Measurements from ENCODE around the gene VPS35L.

VPS35L gene

GRCh38 chr16:19555186-19555937, at the start of gene VPS35L:
Gene VPS35L (plus strand): TSS chr16:19555703. CDS start chr16:19555730, 27 bp downstream.
- peak; percentile 99 for DNase-seq (ENCODE audit: low spot score)

DNA sequence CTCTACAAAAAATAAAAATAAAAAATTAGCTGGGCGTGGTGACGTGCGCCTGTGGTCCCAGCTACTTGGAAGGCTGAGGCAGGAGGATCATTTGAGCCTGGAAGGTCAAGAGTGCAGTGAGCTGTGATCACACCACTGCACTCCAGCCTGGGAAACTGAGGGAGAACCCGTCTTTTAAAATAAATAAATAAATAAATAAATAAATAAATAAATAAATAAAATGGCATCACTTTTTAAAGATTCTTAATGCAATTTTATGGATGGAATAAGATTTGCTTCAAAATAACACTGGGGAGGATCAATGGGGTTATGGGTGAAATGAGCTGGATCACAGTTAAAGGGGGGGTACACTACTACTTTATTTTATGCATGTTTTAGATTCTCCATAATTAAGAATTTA, 48.5 kb upstream of the VPS35L start:
- no peak for DNase-seq (ENCODE audit: low spot score)

- DNase-seq (ENCODE audit: low spot score) = no peak
Measured at GRCh38 chr16:19507867-19508266, 47.6 kb upstream of the VPS35L start.

GRCh38 chr16:19512297-19512696, 43.2 kb upstream of the VPS35L start:
- DNase-seq (ENCODE audit: low spot score) = no peak

GRCh38 chr16:19513377-19514053, 42.0 kb upstream of the VPS35L start:
- no peak for DNase-seq (ENCODE audit: low spot score)

DNA sequence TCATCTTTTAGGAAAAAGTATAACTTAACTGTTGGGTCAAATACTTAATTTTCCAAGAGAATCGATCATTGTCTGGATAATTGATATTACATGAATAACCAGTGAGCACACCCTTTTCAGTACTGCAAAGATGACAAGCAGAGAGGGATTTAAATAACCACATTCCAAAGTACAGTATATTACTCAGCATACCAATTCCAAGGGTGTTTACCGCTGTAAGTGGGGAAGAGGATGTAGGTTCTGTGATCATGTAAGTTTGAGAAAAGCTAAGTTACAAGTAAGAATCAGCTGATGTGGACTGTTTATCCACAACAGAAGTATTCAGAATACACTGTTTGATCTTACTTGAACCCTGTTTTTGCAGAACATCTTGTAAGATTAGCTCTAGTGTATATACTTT, 39.7 kb upstream of the VPS35L start:
- DNase-seq (ENCODE audit: low spot score) = no peak

DNA sequence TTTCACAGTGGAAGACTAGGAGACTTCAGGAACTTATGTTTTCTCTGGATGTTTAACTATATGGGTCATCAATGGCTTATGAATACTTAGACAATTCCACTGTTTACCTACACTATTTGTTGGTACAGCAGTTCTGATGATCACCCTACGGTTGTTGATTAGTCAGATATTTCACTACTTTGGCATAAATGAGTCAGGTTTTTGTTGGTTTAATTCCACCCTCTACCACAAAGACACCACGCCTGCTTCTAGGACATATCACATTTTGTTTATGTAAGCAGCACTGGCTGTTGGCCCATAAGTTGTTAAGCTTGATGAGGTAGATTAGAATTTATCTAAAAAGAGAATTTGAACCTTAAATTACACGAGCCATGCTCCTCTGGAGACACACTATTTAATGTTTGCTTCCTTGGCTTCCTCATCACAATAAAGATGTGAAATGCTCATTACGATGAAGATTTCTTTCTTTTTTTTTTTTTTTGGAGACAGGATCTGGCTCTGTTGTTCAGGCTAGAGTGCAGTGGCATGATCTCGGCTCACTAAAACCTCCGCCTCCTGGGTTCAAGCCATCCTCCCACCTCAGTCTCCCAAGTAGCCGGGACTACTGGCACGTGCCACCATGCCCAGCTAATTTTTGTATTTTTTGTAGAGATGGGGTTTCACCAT, 37.9 kb upstream of the VPS35L start:
- DNase-seq (ENCODE audit: low spot score) = no peak

DNA sequence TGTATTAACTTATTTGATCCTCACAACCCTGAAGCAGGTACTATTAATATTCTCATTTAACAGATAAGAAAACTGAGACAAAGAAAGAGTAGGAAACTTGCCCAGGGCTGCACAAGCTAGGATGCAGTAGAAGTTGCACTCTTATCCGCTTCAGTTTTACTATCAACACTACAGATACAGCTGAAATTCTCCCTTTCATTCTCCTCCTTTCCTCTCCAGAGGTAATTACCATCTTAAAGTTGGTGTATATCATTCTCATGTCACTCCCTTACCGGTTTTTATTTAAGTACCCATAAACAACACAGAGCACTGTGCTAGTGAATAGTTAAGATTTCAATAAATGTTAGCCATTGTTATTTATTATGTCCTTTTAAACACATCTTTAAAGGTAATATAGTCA, 37.1 kb upstream of the VPS35L start:
- DNase-seq (ENCODE audit: low spot score) = no peak

DNA sequence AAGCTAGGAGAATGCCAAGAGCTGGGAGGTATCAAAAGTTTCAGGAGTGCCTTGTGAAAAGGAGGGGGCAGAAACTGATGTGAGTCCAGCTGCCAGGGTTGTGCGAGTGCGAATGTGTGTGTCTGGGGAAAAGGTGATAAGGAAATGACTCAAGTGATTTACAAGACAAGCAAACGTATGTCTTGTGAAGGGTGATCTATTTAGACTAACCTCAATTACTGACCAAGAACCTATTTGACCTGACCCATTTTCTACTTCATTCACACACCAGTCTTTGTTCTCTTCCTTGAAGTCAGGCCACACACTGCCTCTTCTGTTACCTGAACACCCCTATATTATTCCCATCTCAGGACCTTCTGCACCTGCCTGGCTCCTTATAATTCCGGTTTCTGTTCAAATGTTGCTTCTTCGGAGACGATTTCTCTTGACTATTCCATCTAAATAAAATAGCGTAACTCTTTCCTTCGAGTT, 34.6 kb upstream of the VPS35L start:
- DNase-seq (ENCODE audit: low spot score) = no peak

GRCh38 chr16:19521471-19522396, 33.8 kb upstream of the VPS35L start, which contains the start of gene GDE1:
Gene GDE1 (minus strand): TSS chr16:19522098. CDS start chr16:19521964, 134 bp downstream.
- peak; percentile 96 for DNase-seq (ENCODE audit: low spot score)

DNA sequence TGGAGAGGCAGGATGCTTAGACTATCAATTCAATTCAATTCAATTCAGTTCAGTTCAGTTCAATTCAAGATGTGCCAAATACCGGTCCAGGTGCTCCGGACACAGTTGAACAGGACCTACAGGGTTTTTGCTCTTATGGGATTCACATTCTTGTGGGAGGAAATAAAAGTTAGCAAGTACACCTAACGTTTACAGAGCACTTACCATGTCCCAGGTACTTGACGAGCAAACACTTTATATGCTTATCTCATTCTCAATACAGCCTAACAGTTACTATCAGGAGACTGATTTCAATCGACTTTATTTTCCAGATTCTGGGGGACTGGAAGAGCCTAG, 33.1 kb upstream of the VPS35L start:
- no peak for DNase-seq (ENCODE audit: low spot score)

- DNase-seq (ENCODE audit: low spot score) = no peak
Measured at GRCh38 chr16:19522760-19523159, 32.7 kb upstream of the VPS35L start.

DNA sequence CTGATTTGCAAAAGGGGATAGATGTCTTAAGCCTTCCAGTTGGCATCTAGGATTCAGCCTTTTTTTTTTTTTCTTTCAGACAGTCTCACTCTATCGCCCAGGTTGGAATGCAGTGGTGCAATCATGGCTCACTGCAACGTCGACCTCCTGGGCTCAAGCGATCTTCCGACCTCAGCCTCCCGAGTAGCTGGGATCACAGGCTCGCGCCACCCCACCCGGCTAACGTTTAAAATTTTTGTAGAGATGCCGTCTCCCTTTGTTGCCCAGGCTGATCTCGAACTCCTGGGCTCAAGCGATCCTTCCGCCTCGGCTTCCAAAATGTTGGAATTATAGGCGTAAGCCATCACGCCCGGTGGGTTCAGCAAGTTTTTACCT, 32.3 kb upstream of the VPS35L start:
- DNase-seq (ENCODE audit: low spot score) = no peak

DNA sequence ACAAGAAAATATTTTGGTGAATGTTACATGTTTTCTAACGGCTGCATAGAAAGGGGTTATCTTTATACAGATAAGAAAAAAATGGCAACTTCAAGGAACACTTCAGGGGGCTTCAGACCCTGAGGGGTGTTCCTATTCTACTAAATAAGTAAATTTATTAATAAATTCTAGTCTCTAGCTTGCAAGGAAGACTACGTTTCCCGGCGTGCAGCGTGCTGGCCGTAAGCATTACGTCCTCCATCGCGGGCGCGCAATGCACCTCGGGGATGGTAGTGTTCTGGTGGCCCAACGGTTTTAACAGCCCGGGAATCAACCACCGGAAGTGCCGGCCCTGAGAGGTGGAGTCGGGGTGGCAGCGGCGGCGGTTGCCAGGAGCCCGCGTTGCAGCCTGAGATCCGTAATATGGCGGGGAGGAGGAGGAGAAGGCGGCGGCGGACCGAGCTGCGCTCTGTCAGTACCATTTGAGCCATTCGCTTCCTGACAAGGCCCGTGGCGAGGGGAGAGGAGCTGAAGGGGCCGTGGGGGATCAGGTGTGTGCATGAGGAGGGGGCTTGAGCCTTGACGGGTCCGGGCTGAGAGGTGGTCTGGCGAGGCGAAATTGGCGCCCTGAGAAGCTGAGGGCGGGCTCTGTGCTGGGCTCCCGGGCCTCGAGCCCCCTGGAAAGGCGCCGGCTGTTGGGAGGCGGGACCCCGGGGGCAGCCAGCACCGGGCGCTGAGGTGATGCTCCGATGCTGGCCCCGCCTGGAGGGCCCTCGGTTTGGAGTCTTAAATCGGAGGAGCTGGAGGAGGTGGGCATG, 31.7 kb upstream of the VPS35L start, which contains the start of gene CCP110:
CCP110 (plus strand) TSS at position 384 of the 797 bp plus-strand sequence. CDS start 3,940 bp downstream, outside the sequence.
- peak; percentile 94 for DNase-seq (ENCODE audit: low spot score)

DNA sequence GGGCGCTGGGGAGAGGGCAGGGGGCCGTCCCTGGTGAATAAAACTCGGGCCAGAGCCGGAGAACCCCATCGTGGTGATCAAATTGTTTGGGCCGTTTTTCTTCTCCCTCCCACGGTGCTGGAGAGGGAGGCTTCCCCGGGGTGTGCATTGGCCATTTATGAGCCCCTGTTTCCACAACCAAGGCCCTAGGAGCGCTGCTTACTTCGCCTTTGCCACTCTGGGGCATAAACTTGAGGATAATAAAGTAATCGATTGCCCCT, 31.2 kb upstream of the VPS35L start:
- DNase-seq (ENCODE audit: low spot score) = no peak

GRCh38 chr16:19524616-19525384, 30.7 kb upstream of the VPS35L start:
- DNase-seq (ENCODE audit: low spot score) = no peak

GRCh38 chr16:19525385-19525723, 30.1 kb upstream of the VPS35L start:
- no peak for DNase-seq (ENCODE audit: low spot score)

DNA sequence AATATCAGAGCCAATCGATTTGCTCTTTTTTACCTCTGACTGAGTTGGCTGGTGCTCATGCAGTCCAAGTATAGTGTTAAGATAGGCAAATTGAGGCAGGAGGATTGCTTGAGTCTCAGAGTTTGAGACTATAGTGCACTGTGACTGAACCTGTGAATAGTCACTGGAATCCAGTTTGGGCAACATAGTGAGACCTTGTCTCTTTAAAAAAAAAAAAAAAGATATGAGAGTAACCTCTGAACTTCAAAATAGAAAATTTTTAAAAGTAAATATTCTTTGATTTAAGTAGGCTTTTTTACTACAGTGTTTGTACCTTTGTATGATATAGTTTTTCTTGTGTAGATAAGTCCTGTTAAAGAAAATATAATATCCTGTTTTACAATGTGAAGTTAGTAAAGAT, 28.3 kb upstream of the VPS35L start:
- no peak for DNase-seq (ENCODE audit: low spot score)

DNA sequence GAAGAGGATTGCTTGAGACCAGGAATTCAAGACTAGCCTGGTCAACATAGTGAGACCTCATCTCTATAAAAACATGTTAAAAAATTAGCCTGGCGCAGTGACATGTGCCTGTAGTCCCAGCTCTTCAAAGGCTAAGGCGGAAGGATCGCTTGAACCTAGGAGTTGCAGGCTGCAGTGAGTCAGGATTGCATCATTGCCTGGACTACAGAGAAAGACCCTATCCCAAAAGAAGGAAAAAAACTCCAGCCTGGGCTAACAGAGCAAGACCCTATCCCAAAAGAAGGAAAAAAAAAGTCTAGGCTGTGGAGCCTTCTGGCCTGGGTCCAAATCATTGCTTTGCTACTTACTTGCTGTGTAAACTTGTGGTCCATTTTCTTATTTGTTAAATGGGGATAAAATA, 26.8 kb upstream of the VPS35L start:
- DNase-seq (ENCODE audit: low spot score) = no peak

DNA sequence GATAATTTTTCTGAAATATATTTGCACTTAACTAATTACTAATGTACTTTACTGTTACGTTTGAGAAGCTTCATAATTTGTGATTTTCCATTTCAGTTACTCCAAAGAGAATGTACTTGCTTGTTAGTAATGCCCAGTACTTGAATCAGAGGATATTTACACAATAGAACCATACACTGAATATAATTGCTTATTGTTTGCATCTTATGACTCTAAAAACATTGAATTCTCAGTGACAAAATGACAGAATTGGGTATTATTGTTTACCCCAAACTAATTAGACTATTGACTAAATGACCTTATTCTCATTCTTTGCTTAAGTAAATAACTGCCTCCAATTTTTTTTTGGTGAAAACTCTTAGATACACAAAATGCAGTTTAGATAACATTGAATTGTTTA, 22.9 kb upstream of the VPS35L start:
- no peak for DNase-seq (ENCODE audit: low spot score)
